K562 (cell line): Measurements from ENCODE around the gene CDC42EP2. TPM values are rescaled to one million over a fixed set of nuclear protein-coding genes. Genes with fewer than 3 reads are reported as not detected.

Experiments used
- CCNT2 ChIP-seq: IDR thresholded peaks from 2 replicates; pipeline ENCODE4 v1.6.1; 2011; ENCODE audit warnings: borderline replicate concordance, low read depth, mild to moderate bottlenecking, moderate library complexity, mixed read lengths, low read length; ENCODE audit not compliant: insufficient read length; ENCODE audit errors: extremely low read depth
- CHD2 ChIP-seq: IDR thresholded peaks from 2 replicates; pipeline ENCODE4 v1.6.1; 2011; ENCODE audit warnings: low read depth, low read length
- CTCFL ChIP-seq: IDR thresholded peaks from 2 replicates; pipeline ENCODE4 v1.6.1; 2011; ENCODE audit warnings: borderline replicate concordance, low read depth, mild to moderate bottlenecking, moderate library complexity, low read length; ENCODE audit not compliant: insufficient read depth, poor library complexity, severe bottlenecking
- CXXC5 ChIP-seq: fragments of 250-450 bp; sonication (Bioruptor Pico); IDR thresholded peaks from 2 replicates; pipeline ENCODE4 v1.8.0; 2022; ENCODE audit warnings: inconsistent platforms, mild to moderate bottlenecking, moderate library complexity
- EWSR1 ChIP-seq: fragments of 450-650 bp; IDR thresholded peaks from 2 replicates; pipeline ENCODE4 v1.6.1; 2018; ENCODE audit warnings: borderline replicate concordance, mild to moderate bottlenecking, low read depth, moderate library complexity; ENCODE audit not compliant: partially characterized antibody
- HNRNPLL ChIP-seq: fragments of 200-400 bp; formaldehyde crosslinking; IDR thresholded peaks from 2 replicates; pipeline ENCODE4 v1.6.1; 2017; ENCODE audit warnings: low read length, low read depth, mild to moderate bottlenecking; ENCODE audit not compliant: poor library complexity, severe bottlenecking
- MAZ ChIP-seq, 2 experiments: fragments of 450-650 bp in 1 of 2; sonication (generic) in 1 of 2; formaldehyde crosslinking; IDR thresholded peaks in 1 of 2; conservative IDR thresholded peaks in 1 of 2; 2 replicates each; pipeline versions ENCODE4 v1.4.0 to v1.5.0; 2020; ENCODE audit warnings: mild to moderate bottlenecking in 1 of 2, missing genetic modification reagents in 1 of 2
- MTF1 ChIP-seq: fragments of 250-450 bp; sonication (Bioruptor Pico); IDR thresholded peaks from 2 replicates; pipeline ENCODE4 v1.9.0; 2021; ENCODE audit warnings: moderate library complexity, mild to moderate bottlenecking, inconsistent platforms, borderline replicate concordance
- NEUROD1 ChIP-seq: fragments of 150-350 bp; IDR thresholded peaks from 2 replicates; pipeline ENCODE4 v1.6.1; 2014; ENCODE audit warnings: borderline replicate concordance, low read length, low read depth; ENCODE audit not compliant: partially characterized antibody
- PRPF4 ChIP-seq: fragments of 200-400 bp; formaldehyde crosslinking; IDR thresholded peaks from one replicate; pipeline ENCODE4 v1.6.1; 2017; ENCODE audit warnings: low read length, low read depth, mild to moderate bottlenecking; ENCODE audit not compliant: insufficient read depth, poor library complexity, severe bottlenecking
- U2AF1 ChIP-seq: fragments of 200-400 bp; formaldehyde crosslinking; optimal IDR thresholded peaks from 2 replicates; pipeline ENCODE3; 2017; ENCODE audit warnings: mild to moderate bottlenecking, low read depth, low read length, moderate library complexity
- ZNF12 ChIP-seq: sonication (generic); formaldehyde crosslinking; IDR thresholded peaks from 2 replicates; pipeline ENCODE4 v1.4.0; 2020; ENCODE audit warnings: mild to moderate bottlenecking, missing genetic modification reagents
- ZNF436 ChIP-seq: fragments of 250-450, 450-650 bp; sonication (Bioruptor Pico); formaldehyde crosslinking; IDR thresholded peaks from 2 replicates; pipeline ENCODE4 v1.7.0; 2020; ENCODE audit warnings: mild to moderate bottlenecking
- ZNF695 ChIP-seq: fragments of 450-650 bp; formaldehyde crosslinking; IDR thresholded peaks from 2 replicates; pipeline ENCODE4 v1.4.0; 2020; ENCODE audit warnings: mild to moderate bottlenecking, moderate library complexity
- ZNF707 ChIP-seq: fragments of 250-450 bp; sonication (Bioruptor Pico); conservative IDR thresholded peaks from 2 replicates; pipeline ENCODE4 v1.8.0; 2022; ENCODE audit warnings: inconsistent platforms, mild to moderate bottlenecking, moderate library complexity
- polyA plus RNA-seq, 8 experiments: library from polyadenylated mRNA; depleted of rRNA in 4 of 8; stranded (reverse) in 5 of 8; unstranded in 3 of 8; fragments of >200 nt; fragmentation: Nextera tagmentation in 2 of 8; fragmentation: Illumina TruSeq in 1 of 8; extraction: Ambion mirVana in 2 of 8; extraction: Trizol in 1 of 8; gene quantifications; 2 replicates each; pipeline versions ENCODE4 v1.2.1 to v1.2.3, GENCODE V29; 2011 to 2014; ENCODE audit warnings: inconsistent platforms in 1 of 8, missing spikeins in 1 of 8
- total RNA-seq, 7 experiments: library from RNA; depleted of rRNA in 6 of 7; stranded (reverse); fragments of >200 nt in 6 of 7; fragmentation: Illumina TruSeq in 2 of 7; extraction: Trizol in 2 of 7; gene quantifications; 2 replicates each; pipeline versions ENCODE4 v1.2.1 to v1.2.3, GENCODE V29; 2011 to 2021; ENCODE audit warnings: low replicate concordance in 1 of 7
- TF ChIP-seq, protein P1 (sequence below): fragments of 450-650 bp; IDR thresholded peaks from 2 replicates; pipeline ENCODE4 v1.6.1; 2016; ENCODE audit warnings: low read depth

Gene CDC42EP2
- total and polyA plus RNA-seq, 9 of the 15 experiments (the other 6 are each of a cell fraction or from before 2014, with no cell fraction given), result 0.27 to 3.5 (median 0.83) TPM; not detected in 1

- TF ChIP-seq MAZ (CRISPR knock-in tag; conservative IDR thresholded peaks at IDR 0.05 in 1 of 2, IDR thresholded peaks at IDR 0.05 in 1 of 2) (peak; percentile 48 to 69; a peak in 3 of 4 replicates), ZNF695 (CRISPR knock-in tag) (no peak), ZNF436 (0 out of 2 replicates have a peak, but pooled peaks have one; percentile 13), CTCFL (peak; percentile 6), ZNF12 (CRISPR knock-in tag) (no peak), U2AF1 (no peak), EWSR1 (no peak), MTF1 (CRISPR knock-in tag) (no peak), CHD2 (peak; percentile 70), CCNT2 (peak; percentile 66), CXXC5 (CRISPR knock-in tag) (peak; percentile 74), ZNF707 (CRISPR knock-in tag) (no peak), HNRNPLL (peak; percentile 85), PRPF4 (no peak), NEUROD1 (peak; percentile 43)
- TF ChIP-seq, protein P1, sequence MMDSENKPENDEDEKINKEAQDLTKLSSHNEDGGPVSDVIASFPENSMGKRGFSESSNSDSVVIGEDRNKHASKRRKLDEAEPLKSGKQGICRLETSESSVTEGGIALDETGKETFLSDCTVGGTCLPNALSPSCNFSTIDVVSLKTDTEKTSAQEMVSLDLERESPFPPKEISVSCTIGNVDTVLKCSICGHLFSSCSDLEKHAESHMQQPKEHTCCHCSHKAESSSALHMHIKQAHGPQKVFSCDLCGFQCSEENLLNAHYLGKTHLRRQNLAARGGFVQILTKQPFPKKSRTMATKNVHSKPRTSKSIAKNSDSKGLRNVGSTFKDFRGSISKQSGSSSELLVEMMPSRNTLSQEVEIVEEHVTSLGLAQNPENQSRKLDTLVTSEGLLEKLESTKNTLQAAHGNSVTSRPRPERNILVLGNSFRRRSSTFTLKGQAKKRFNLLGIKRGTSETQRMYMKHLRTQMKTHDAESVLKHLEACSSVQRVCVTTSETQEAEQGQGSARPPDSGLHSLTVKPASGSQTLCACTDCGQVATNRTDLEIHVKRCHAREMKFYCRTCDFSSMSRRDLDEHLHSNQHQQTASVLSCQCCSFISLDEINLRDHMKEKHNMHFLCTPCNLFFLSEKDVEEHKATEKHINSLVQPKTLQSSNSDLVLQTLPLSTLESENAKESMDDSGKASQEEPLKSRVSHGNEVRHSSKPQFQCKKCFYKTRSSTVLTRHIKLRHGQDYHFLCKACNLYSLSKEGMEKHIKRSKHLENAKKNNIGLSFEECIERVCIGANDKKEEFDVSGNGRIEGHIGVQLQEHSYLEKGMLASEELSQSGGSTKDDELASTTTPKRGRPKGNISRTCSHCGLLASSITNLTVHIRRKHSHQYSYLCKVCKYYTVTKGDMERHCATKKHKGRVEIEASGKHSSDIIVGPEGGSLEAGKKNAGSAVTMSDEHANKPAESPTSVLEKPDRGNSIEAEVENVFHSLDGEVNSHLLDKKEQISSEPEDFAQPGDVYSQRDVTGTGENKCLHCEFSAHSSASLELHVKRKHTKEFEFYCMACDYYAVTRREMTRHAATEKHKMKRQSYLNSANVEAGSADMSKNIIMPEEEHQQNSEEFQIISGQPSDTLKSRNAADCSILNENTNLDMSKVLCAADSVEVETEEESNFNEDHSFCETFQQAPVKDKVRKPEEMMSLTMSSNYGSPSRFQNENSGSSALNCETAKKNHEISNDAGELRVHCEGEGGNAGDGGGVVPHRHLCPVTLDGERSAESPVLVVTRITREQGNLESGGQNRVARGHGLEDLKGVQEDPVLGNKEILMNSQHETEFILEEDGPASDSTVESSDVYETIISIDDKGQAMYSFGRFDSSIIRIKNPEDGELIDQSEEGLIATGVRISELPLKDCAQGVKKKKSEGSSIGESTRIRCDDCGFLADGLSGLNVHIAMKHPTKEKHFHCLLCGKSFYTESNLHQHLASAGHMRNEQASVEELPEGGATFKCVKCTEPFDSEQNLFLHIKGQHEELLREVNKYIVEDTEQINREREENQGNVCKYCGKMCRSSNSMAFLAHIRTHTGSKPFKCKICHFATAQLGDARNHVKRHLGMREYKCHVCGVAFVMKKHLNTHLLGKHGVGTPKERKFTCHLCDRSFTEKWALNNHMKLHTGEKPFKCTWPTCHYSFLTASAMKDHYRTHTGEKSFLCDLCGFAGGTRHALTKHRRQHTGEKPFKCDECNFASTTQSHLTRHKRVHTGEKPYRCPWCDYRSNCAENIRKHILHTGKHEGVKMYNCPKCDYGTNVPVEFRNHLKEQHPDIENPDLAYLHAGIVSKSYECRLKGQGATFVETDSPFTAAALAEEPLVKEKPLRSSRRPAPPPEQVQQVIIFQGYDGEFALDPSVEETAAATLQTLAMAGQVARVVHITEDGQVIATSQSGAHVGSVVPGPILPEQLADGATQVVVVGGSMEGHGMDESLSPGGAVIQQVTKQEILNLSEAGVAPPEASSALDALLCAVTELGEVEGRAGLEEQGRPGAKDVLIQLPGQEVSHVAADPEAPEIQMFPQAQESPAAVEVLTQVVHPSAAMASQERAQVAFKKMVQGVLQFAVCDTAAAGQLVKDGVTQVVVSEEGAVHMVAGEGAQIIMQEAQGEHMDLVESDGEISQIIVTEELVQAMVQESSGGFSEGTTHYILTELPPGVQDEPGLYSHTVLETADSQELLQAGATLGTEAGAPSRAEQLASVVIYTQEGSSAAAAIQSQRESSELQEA, result no peak
Measured at GRCh38 chr11:65354265-65355012, 39.8 kb downstream of the CDC42EP2 start, which contains the start of gene TIGD3 (continued).
